Hepatocyte (in vitro differentiated cells): ENCODE results near the gene CDH1.
"Not testable (repeated sequence)": the region's sequence is repeated elsewhere in the genome, so short reads cannot be mapped to it uniquely, and the experiment has no call there.

Experiments
- CTCF ChIP-seq: fragments of 200-600 bp; sonication (generic); IDR thresholded peaks from 2 replicates; pipeline ENCODE4 v1.5.1; 2016; ENCODE audit warnings: antibody characterized with exemption, mild to moderate bottlenecking; ENCODE audit not compliant: poor library complexity
- EZH2 ChIP-seq: fragments of 200-600 bp; sonication (generic); IDR thresholded peaks from 2 replicates; pipeline ENCODE4 v1.6.1; 2016; ENCODE audit warnings: antibody characterized with exemption, mild to moderate bottlenecking, borderline replicate concordance
- EZH2phosphoT487 ChIP-seq: fragments of 200-600 bp; sonication (generic); IDR thresholded peaks from one replicate; pipeline ENCODE4 v1.6.1; 2018; ENCODE audit warnings: antibody characterized with exemption, mild to moderate bottlenecking, low read depth, moderate library complexity; ENCODE audit not compliant: unreplicated experiment, severe bottlenecking

GRCh38 chr16:68842964-68843481 lies 105.9 kb downstream of the CDH1 start:
- TF ChIP-seq CTCF, EZH2, EZH2phosphoT487: not testable (repeated sequence)
